ENCODE results near the gene FOLR1.

FOLR1 gene

DNA sequence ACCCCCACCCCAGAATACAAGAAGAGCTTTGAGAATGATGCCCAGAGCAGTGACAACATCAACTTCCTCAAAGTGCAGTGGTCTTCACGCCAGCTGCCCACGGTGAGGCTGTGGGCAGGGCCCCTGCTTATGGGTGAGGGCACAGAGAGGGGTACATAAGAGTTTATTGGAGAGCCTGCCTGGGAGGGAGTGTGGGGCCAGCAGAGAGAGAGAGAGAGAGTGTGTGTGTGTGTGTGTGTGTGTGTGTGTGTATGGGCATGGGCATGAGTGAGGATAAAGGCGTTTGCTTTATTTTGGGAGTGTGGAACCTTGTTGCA is 42.5 kb downstream of the FOLR1 start:
- DNase-seq (ENCODE audit: low read depth in 4 of 4, low spot score in 1 of 4) = no peak

DNA sequence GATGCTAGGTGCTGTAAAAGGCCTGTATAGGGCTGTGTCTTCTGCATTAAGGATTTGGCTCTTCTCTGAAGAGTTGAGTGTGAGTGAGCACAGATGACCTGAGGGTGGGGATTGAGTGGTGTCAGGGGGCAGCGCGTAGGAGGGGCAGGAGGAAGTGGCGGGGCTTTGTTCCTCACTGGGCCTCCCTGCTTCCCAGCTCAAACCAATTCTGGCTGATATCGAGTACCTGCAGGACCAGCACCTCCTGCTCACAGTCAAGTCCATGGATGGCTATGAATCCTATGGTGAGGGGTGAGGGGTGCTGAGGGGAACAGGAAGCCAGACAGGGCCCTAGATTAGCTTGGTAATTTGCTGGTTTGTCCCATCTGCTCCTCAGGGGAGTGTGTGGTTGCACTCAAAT is 43.0 kb downstream of the FOLR1 start:
- no peak for DNase-seq (ENCODE audit: low read depth in 4 of 4, low spot score in 1 of 4)

DNA sequence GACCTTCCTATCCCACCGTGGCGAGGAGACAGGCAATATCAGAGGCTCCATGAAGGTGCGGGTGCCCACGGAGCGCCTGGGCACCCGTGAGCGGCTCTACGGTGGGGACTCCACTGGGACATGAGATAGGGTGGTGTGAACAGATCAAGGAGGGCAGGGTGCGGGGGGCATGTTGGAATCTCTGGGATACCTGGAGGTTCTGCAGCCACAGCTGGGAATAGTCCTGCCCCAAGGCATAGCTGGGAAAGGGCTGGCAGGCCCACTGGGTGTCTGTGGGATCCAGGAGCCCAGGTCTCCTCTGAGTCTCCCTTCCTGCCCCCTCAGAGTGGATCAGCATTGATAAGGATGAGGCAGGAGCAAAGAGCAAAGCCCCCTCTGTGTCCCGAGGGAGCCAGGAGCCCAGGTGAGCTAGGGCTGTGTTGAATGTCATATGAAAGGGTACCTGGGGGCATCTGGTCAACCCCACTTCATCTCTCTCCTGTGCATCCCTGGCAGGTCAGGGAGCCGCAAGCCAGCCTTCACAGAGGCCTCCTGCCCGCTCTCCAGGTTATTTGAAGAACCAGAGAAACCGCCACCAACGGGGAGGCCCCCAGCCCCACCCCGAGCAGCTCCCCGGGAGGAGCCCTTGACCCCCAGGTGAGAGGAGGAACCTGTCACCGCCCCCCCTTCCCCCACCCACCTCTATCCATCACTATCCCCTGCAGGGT is 43.6 kb downstream of the FOLR1 start:
- no peak for DNase-seq (ENCODE audit: low read depth in 4 of 4, low spot score in 1 of 4)

DNA sequence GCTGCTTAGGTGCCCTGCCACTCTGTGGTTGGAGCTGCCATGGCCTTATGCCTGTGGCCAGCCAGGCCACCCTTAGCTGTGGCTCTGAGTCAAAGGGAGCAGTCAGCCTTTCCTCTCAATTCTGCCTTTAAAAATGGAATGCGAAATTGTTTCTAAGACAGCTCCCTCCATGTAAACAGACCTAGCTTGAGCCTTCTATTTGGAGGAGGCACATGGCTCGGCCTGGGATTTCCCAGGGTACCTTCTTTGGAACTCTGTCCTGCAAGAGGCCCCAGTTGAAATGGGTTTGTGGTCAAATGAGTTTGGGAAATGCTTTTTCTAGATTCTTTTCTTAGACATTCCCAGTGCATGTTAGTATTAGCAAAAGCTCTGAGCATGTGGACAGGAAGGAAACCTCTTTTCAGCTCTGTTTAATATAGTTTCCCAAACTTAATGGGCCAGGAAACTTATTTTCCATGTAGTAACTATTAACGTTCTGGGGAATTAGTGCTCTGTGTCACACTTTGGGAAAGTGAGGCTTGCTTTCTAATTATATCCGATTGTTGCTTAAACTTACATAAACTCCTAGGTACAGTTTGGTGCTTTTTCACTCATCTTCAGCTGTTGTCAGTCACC is 44.2 kb downstream of the FOLR1 start:
- no peak for DNase-seq (ENCODE audit: low read depth in 4 of 4, low spot score in 1 of 4)

DNA sequence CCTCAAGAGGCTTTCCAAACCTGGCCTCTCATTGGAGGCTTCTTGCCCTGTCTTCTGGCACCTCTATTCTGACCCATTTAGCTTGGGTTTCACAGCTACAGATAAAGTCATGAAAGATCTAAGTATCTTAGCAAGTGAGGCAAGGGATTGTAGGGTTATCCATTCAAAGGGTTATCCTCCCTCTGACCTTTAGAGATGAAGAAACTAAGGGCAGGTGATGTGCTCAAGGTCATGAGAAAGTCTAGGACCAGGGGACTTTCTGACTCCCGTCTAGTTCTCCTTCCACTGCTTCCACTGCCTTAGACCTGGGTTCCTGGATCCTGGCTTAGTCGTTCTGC is 44.8 kb downstream of the FOLR1 start:
- no peak for DNase-seq (ENCODE audit: low read depth in 4 of 4, low spot score in 1 of 4)

DNA sequence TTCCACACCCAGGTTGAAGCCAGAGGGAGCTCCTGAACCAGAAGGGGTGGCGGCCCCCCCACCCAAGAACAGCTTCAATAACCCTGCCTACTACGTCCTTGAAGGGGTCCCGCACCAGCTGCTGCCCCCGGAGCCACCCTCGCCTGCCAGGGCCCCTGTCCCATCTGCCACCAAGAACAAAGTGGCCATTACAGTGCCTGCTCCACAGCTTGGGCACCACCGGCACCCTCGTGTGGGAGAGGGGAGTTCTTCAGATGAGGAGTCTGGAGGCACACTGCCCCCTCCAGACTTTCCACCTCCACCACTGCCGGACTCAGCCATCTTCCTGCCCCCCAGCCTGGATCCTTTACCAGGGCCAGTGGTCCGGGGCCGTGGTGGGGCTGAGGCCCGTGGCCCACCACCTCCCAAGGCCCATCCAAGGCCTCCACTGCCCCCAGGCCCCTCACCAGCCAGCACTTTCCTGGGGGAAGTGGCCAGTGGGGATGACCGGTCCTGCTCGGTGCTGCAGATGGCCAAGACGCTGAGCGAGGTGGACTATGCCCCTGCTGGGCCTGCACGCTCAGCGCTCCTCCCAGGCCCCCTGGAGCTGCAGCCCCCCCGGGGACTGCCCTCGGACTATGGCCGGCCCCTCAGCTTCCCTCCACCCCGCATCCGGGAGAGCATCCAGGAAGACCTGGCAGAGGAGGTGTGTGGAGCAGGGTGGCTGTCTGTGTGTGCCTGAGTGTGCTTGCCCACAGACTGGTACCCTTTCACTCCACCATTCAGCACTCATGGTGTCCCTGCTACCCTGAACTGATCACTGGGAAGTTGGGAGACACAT is 45.4 kb downstream of the FOLR1 start:
- no peak for DNase-seq (ENCODE audit: low read depth in 4 of 4, low spot score in 1 of 4)

DNA sequence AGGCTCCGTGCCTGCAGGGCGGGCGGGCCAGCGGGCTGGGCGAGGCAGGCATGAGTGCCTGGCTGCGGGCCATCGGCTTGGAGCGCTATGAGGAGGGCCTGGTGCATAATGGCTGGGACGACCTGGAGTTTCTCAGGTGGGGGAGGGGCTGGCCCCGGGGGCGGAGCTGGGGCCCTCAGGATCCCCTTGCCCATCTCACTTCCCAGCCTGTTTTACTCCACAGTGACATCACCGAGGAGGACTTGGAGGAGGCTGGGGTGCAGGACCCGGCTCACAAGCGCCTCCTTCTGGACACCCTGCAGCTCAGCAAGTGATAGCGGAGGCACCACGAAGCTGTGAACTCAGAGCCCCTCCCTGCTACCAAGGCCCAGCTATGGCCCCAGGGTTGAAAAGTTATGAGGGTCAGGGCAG is 46.1 kb downstream of the FOLR1 start:
- peak in 1 of 4 experiments; percentile 26 for DNase-seq (ENCODE audit: low read depth in 4 of 4, low spot score in 1 of 4)

DNA sequence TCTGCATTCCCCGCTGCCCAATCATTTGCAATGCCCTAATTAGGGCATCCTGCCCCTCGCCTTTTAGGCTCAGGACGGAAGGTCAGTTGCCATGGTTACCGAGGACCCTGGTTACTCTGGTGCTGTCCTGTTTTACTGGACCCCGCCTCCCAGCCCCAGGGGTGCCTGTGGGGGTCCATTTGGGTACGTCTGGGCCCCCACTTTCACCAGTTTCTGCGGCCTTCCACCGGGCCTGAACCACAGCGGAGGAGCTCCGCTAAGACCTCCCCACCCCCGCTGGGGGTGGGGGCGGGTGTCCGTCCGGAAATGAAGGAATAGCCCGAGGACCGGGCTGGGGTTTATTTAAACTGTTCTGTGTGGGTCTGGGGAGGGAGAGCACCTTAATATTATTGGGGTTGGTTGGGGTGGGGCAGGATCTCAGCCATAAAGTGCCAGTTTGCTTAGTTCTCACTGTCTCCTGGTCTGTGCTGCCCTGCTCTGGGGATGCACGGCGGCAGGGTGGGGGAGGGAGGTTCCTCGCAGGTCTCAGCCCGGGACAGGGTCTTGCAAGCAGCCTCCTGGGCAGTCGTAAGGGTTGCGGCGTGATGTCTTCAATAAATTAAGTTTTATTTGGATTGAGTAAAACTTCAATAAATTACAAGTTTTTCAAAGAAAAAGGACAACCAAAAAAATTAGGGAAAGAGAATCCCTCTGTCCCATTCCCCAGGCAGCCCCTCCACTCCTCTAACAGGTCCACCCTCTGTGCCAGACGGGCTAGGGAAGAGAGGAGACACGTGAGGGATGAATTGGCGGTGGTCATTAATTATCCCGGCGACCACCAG is 46.8 kb downstream of the FOLR1 start:
- DNase-seq (ENCODE audit: low read depth in 4 of 4, low spot score in 1 of 4) = no peak

DNA sequence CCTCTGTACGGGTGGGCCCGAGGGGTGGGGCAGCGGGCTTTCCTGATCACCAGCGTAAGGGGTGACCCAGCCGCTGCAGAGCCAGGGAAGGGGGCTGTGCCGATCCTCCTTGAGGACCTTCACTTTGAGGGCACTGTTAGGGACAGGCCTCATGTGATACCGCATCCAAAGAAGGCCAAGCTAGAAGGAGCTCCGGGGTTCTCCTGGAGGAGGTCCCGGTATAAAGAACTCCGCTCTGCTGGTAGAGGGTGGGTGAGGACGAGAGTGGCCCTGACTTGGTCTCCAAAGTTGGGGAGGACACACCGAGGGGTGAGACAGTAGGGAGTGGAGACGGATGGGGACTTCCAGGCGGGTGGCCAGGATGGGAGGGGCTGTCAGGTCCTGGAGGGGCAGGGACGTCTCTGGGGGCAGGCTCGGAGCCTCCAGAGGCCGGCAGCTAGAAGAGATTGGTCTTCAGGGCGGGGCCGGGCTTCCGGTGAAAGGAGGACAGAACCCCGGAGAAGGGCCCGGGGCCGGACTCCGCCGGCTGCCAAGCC is 47.4 kb downstream of the FOLR1 start:
- no peak for DNase-seq (ENCODE audit: low read depth in 4 of 4, low spot score in 1 of 4)

DNA sequence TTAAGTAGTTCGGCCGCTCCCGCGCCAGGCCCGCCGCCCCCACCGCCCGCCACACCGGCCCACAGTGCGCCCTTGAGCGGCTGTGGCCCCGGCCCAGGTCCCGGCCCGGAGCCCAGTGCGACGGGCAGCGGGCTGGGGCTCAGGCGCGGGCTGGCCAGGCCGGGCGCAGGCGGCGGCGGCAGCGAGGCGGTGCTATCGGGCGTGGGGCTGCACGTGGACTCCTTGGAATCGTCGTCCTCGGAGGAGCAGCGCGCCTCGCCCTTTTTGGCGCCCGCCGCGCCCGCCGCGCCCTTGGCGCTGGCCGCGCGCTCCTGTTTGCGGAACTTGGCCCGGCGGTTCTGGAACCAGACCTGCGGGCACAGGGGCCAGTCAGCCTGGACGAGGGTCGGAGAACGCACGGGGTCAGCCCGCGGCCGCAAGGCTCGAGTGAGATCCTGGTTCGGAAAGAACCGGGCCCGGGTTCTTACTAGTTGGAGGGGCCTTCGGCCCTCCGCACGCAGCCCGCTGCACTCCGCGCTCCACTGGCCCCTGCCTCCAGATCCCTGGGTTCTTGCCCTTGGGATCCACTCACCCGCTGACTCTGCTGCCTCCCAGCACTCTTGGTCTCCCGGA is 48.0 kb downstream of the FOLR1 start:
- DNase-seq (ENCODE audit: low read depth in 4 of 4, low spot score in 1 of 4) = no peak

DNA sequence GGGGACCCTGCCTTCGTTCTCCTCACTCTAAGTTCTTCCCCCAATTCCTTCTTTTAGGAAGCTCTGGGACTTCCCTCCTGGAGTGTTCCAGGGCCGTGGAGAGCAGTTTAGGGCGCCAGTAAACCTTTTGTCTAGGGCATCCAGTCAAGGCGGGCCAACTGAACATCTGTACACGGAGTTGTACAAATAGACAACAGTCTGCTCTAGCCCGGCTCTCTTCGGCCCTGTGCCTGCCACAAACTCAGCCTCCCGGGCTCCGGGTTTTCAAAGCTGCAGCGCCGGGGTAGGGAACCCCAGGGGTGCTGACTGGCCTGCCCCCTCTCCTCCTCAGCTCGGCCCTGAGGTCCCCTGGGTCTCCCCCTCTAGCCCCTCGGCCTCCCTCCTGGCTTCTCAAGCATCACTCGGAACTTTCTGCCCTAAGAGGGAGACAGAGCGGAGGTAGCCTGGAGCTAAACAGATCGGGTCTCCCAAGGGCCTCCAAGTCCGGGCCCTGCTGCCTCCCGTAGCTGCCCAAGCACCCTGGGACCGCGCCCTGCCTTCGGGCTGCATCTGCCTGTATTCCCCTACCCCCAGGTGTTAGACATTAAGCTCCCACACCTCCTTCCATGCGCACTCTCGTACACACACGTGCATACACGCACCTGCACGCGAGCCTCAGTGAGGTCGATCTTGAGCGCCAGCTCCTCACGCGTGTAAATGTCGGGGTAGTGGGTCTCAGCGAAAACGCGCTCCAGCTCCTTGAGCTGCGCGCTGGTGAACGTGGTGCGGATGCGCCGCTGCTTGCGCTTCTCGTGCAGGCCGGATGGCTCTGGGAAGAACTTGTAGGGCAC is 48.7 kb downstream of the FOLR1 start:
- no peak for DNase-seq (ENCODE audit: low read depth in 4 of 4, low spot score in 1 of 4)

DNA sequence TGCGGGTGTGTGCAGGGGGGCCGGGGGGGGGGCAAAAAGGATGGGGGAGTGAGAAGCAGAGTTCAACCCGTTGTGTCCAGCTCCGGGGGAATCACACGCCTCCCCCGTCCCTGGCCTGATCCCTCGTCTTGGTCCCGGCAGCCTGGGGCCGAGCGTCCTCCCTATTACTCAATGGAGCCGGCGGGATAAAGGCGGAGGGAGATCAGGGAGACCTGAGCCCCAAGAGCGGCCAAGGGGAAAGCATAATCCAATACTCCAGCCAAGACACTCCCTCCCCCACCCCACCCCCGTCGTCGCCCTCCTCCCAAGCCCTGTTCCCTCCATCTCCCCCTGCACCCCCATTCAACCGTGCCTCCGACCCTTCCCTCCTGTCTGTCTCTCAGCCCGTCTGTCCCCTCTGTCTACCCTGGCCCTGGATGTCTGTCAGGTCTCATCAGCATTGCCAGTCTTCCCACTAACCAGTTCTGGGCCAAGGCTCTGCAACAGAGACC is 49.4 kb downstream of the FOLR1 start:
- DNase-seq (ENCODE audit: low read depth in 4 of 4, low spot score in 1 of 4) = no peak

DNA sequence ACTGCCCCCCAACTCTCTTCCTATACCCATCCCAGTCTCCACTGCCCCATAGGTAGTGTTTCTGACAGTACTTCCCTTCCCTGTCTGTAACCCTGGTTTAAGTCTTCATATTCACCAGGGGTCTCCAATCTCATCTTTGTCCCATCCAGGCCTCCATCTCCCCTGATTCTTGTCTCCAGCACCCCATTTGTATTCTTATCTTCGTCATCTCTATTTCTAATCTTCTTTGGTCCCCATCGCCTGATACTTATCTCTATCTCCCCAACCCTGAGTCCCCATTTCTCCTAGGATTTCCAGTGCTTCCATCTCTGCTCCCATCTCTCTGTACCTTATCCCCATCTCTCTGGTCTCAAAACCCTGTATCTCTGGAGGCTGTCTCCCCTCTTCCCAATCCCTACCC is 50.2 kb downstream of the FOLR1 start:
- DNase-seq (ENCODE audit: low read depth in 4 of 4, low spot score in 1 of 4) = no peak

DNA sequence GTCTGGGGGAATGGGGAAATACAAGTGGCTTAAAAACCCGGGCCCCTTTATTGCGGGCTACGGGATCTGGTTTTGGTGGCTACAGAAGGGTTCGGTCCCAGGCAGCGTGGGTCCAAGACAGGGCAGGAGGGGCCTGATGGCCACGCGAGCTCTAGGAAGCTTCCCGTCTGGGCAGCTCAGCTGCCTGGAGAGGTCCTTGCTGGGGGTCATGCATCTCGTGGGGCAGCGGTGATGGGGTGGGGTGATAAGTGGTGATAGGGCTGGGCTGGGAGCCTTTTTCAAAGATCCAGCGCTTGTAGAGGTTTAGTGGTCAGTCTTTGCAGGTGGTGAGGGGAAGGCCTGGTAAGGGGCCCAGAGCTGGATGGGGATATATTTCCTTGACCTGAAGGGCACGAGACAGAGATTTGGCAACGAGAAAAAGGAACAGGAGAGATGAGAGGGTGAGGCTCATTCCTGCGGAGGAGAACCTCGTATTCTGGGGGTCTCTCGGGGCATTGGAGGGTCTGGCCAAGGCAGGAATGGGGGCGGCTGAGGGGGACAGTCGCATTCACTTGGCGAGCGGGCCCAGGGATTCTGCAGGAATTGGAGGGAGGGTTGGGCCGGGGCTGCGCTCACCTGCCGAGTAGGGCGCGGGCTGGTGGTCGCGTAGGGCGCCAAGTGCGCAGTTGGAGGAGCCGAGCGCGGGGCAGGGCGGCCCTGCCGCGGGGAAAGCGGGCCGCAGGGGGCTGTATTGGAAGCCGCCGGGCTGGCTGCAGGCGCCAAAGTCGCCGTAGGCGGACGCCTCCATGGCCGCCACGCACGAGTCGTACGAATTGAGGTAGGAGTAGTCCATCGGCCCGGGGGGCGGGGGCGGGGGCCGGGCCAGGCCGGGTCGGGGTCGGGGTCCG is 51.5 kb downstream of the FOLR1 start:
- DNase-seq (ENCODE audit: low read depth in 4 of 4, low spot score in 1 of 4) = no peak

DNA sequence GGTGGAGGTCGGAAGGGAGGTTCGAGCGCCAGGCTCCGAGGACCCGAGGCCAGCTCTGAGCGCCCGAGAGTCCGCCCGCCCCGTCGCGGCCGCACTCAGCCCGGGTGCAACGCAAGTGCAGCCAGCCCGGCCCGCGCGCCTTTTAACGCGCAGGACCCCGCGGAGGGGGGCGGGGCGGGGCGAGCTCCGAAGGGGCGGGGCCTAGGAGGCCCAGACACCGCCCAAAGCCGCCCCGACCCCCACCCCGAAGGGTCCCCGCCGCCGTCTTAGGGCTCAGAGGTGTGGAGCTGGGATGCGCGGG is 52.1 kb downstream of the FOLR1 start, which contains the start of gene PHOX2A:
Gene PHOX2A (minus strand): TSS at position 117 of the 301 bp plus-strand sequence. CDS start 172 bp downstream, outside the sequence.
- no peak for DNase-seq (ENCODE audit: low read depth in 4 of 4, low spot score in 1 of 4)

DNA sequence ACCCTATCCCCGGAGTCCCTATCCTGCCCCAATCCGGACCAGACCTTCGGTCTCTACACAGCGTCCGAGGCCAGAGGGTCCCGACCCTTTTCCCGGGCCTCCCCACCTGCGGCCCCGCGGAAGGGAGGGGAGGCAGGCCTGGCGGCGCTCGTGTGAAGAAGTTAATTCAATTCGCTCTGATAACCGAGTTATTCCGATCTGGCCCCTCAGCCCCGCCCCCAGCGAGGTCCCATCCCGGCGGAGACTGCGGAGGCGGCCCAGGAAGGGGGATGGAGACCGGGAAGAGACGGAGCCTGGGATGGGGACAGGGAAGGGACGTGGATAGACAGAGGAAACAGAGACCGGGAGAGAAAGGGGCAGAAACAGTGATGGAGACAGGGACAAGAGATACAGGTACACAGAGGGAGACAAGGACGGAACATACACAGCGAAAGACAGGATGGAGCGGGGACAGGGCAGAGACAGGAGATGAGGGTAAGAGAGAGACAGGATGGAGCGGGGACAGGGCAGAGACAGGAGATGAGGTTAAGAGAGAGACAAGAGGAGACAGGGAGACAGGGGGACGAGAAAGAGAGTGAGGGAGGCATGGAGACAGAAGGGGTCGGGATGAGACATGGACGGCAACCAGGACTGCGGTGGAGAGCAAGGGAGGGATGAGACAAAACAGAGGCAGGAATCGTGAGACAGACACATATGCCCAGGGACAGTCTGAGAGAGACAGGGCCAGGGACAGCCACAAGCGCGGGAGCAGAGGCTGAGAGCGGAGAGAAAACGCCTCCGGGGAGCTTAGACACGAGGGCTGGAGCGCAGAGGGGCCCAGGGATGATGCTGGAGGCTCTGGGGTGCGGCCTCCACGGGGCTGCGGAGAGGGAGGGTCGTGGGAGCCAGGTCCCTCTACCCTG is 52.7 kb downstream of the FOLR1 start:
- DNase-seq (ENCODE audit: low read depth in 4 of 4, low spot score in 1 of 4) = no peak

DNA sequence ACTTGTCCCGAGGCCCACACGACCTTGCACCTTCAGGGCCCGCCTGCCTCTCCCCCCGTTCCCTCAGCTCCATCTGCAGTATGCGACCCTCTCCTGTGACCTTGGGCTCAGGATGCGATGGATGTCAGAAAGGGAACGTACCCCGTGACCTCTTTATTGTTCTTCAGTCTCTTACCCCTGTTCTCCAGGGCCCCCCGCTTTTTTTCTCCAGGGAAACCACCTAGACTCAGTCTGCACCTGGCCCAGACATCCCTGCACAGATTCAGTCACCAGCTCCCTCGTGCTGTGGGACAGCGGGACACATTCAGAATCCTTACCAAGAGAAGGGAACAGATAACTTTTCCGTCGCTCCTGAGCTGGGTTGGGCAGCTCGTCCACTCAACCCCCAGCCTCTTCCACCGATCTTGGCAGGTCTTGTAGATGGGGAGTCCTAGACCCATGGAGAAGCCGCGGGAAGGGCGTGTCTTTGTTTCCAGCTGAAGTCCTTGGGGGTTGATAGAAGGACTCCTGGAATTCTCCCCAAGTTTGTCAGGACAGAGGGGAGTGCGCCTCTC is 53.4 kb downstream of the FOLR1 start:
- no peak for DNase-seq (ENCODE audit: low read depth in 4 of 4, low spot score in 1 of 4)

All from stimulated activated CD4-positive, alpha-beta T cell treated with anti-CD3 and anti-CD28 coated beads, Interleukin-1b, Interleukin-23, amount 100 ng/mL, for 24 hours (primary cell).